ENCODE data around the gene KRTAP25-1. TPM values are rescaled to one million over a fixed set of nuclear protein-coding genes. Genes with fewer than 3 reads are reported as not detected.
A peak's percentile ranks its signal among the peaks of the same experiment; 100 is the strongest.

KRTAP25-1 gene
- not detected for total RNA-seq
- not detected for polyA plus RNA-seq (2013, experiment 1 of 2)
- polyA plus RNA-seq (2013, experiment 2 of 2): not detected
- long read RNA-seq, experiment 1: 0 reads
- long read RNA-seq, experiment 2: 0 reads
- long read RNA-seq, experiment 3: 0 reads
- long read RNA-seq, experiment 4: 0 reads

GRCh38 chr21:30289215-30289614 is at the start of gene KRTAP25-1:
KRTAP25-1 (minus strand) TSS chr21:30289514; CDS start chr21:30289490, 24 bp downstream.
- H3K36me3 Mint-ChIP-seq (ENCODE audit: low read depth): no peaks in the 10 kb centered on the region
- H3K9me3 ChIP-seq (ENCODE audit: control insufficient read depth, low read length): peaks cover 4% of the 10 kb centered on the region
- no peak for TF ChIP-seq CTCF (conservative IDR thresholded peaks at IDR 0.05)
- H3K27ac Mint-ChIP-seq: no peak within 1 kb of the TSS
- H3K9me3 Mint-ChIP-seq: no peaks in the 10 kb centered on the region
- no peaks in the 10 kb centered on the region for H3K27me3 Mint-ChIP-seq (ENCODE audit: insufficient read depth)
- DNase-seq: no peak
- H3K27ac ChIP-seq (ENCODE audit: low read depth, low read length): no peak within 1 kb of the TSS
- H3K4me1 ChIP-seq (ENCODE audit: control insufficient read depth, insufficient read depth, low read length): peaks cover 7% of the 10 kb centered on the region
- H3K36me3 ChIP-seq (ENCODE audit: control insufficient read depth, insufficient read depth, low read length): no peaks in the 10 kb centered on the region
- WGBS, 2 experiments (ENCODE audit: insufficient coverage in 1 of 2, insufficient read length in 1 of 2): 94 to 98% methylated on average over 2 of the region's 2 CpGs
- H3K9ac ChIP-seq (ENCODE audit: extremely low read depth, low read length, poor library complexity, severe bottlenecking): no peak within 1 kb of the TSS
- H3K4me3 ChIP-seq (ENCODE audit: low read length): peak within 1 kb of the TSS; percentile 32
- H3K27me3 ChIP-seq (ENCODE audit: control insufficient read depth, insufficient read depth, low read length, poor library complexity, severe bottlenecking): no peaks in the 10 kb centered on the region
- no peaks in the 10 kb centered on the region for H3K4me1 Mint-ChIP-seq
- no peak within 1 kb of the TSS for H3K4me3 Mint-ChIP-seq

- H3K9me3 ChIP-seq (ENCODE audit: control insufficient read depth, low read length): no peaks in the 10 kb centered on the region
- no peaks in the 10 kb centered on the region for H3K27me3 ChIP-seq (ENCODE audit: control insufficient read depth, insufficient read depth, low read length, poor library complexity, severe bottlenecking)
- no peak overlapping the region for H3K4me3 ChIP-seq (ENCODE audit: low read length)
- Mint-ChIP-seq H3K27me3 (ENCODE audit: insufficient read depth) (no peaks in the 10 kb centered on the region), H3K36me3 (ENCODE audit: low read depth) (no peaks in the 10 kb centered on the region), H3K4me3 (no peak overlapping the region), H3K9me3 (no peaks in the 10 kb centered on the region), H3K4me1 (no peaks in the 10 kb centered on the region), H3K27ac (no peak overlapping the region)
- H3K4me1 ChIP-seq (ENCODE audit: control insufficient read depth, insufficient read depth, low read length): no peaks in the 10 kb centered on the region
- no peak overlapping the region for H3K9ac ChIP-seq (ENCODE audit: extremely low read depth, low read length, poor library complexity, severe bottlenecking)
- H3K27ac ChIP-seq (ENCODE audit: low read depth, low read length): no peak overlapping the region
- H3K36me3 ChIP-seq (ENCODE audit: control insufficient read depth, insufficient read depth, low read length): no peaks in the 10 kb centered on the region
- 98 to 100% methylated on average over 4 of the region's 4 CpGs for WGBS, 2 experiments (ENCODE audit: insufficient coverage in 1 of 2, insufficient read length in 1 of 2)
- no peak for TF ChIP-seq CTCF (conservative IDR thresholded peaks at IDR 0.05)
- DNase-seq: no peak
These were observed 49.4 kb upstream of the KRTAP25-1 start for GRCh38 chr21:30338717-30339116.

- H3K27ac ChIP-seq (ENCODE audit: low read depth, low read length): no peak overlapping the region
- no peaks in the 10 kb centered on the region for H3K27me3 Mint-ChIP-seq (ENCODE audit: insufficient read depth)
- H3K9me3 Mint-ChIP-seq: no peaks in the 10 kb centered on the region
- no peak overlapping the region for H3K9ac ChIP-seq (ENCODE audit: extremely low read depth, low read length, poor library complexity, severe bottlenecking)
- H3K4me1 ChIP-seq (ENCODE audit: control insufficient read depth, insufficient read depth, low read length): no peaks in the 10 kb centered on the region
- H3K36me3 Mint-ChIP-seq (ENCODE audit: low read depth): no peaks in the 10 kb centered on the region
- TF ChIP-seq CTCF (conservative IDR thresholded peaks at IDR 0.05): no peak
- H3K4me1 Mint-ChIP-seq: no peaks in the 10 kb centered on the region
- H3K27ac Mint-ChIP-seq: no peak overlapping the region
- no peaks in the 10 kb centered on the region for H3K9me3 ChIP-seq (ENCODE audit: control insufficient read depth, low read length)
- no peaks in the 10 kb centered on the region for H3K36me3 ChIP-seq (ENCODE audit: control insufficient read depth, insufficient read depth, low read length)
- DNase-seq: no peak
- no peak overlapping the region for H3K4me3 ChIP-seq (ENCODE audit: low read length)
- no peaks in the 10 kb centered on the region for H3K27me3 ChIP-seq (ENCODE audit: control insufficient read depth, insufficient read depth, low read length, poor library complexity, severe bottlenecking)
- H3K4me3 Mint-ChIP-seq: no peak overlapping the region
These were observed 48.5 kb upstream of the KRTAP25-1 start for GRCh38 chr21:30337772-30338171.

All from endodermal cell (in vitro differentiated cells).